Omental fat pad (tissue), 4 donors: ENCODE measurements around the gene RGSL1. TPM values are rescaled to one million over a fixed set of nuclear protein-coding genes. Genes with fewer than 3 reads are reported as not detected.
"Not testable (repeated sequence)": the region's sequence is repeated elsewhere in the genome, so short reads cannot be mapped to it uniquely, and the experiment has no call there.

ENCODE experiments used
- ATAC-seq: fragments of 150-250 bp; one replicate; pipeline ENCODE4 v1.9.1; 2016; ENCODE audit warnings: mild to moderate bottlenecking, moderate library complexity; ENCODE audit not compliant: low FRiP score
- DNase-seq: peaks from one replicate; pipeline ENCODE4 v3.0.0-alpha.2; 2019; ENCODE audit warnings: low spot score
- CTCF ChIP-seq, 3 donors: fragments of 450-650 bp; IDR thresholded peaks; one replicate each; pipeline ENCODE4 v1.5.1; 2016 to 2017; ENCODE audit warnings: antibody characterized with exemption in 3 of 3, mild to moderate bottlenecking in 3 of 3, moderate library complexity in 2 of 3
- total RNA-seq, 4 donors: library from RNA; depleted of rRNA; stranded (reverse); fragments of >200 nt; gene quantifications; one replicate each; pipeline ENCODE4 v1.1.0, GENCODE V29; 2016

RGSL1 gene
- total RNA-seq, 4 donors from 2014 or later, result 1.7 TPM; not detected in 3

GRCh38 chr1:182525342-182525741 is 75.4 kb downstream of the RGSL1 start:
- DNase-seq, result no peak
- TF ChIP-seq CTCF (IDR thresholded peaks at IDR 0.05), result no peak
- ATAC-seq, result no peak

- TF ChIP-seq CTCF (IDR thresholded peaks at IDR 0.05), result no peak
- DNase-seq (no peak), ATAC-seq (no peak)
These were observed 77.7 kb downstream of the RGSL1 start for GRCh38 chr1:182527680-182528079.

- ATAC-seq, DNase-seq: not testable (repeated sequence)
These were observed 78.3 kb downstream of the RGSL1 start for GRCh38 chr1:182528206-182528605.

GRCh38 chr1:182533896-182534295 is 84.0 kb downstream of the RGSL1 start:
- no peak for DNase-seq
- no peak for TF ChIP-seq CTCF (IDR thresholded peaks at IDR 0.05)
- ATAC-seq, result no peak

GRCh38 chr1:182549346-182549745 is 99.4 kb downstream of the RGSL1 start:
- no peak for TF ChIP-seq CTCF (IDR thresholded peaks at IDR 0.05)
- no peak for DNase-seq
- no peak for ATAC-seq

- no peak for TF ChIP-seq CTCF (IDR thresholded peaks at IDR 0.05)
These were observed 99.9 kb downstream of the RGSL1 start for GRCh38 chr1:182549811-182550210.

GRCh38 chr1:182552527-182552926 is 102.6 kb downstream of the RGSL1 start:
- DNase-seq, result no peak
- ATAC-seq, result no peak
- no peak for TF ChIP-seq CTCF (IDR thresholded peaks at IDR 0.05)

More at GRCh38 chr1:182549811-182550210, 99.9 kb downstream of the RGSL1 start:
- DNase-seq (no peak), ATAC-seq (no peak)

GRCh38 chr1:182555493-182555892 is 105.5 kb downstream of the RGSL1 start:
- TF ChIP-seq CTCF (IDR thresholded peaks at IDR 0.05), result no peak
- ATAC-seq (no peak), DNase-seq (no peak)
